Left lung (tissue), 10 donors: Measurements from ENCODE around the gene CHST9. TPM values are rescaled to one million over a fixed set of nuclear protein-coding genes. Genes with fewer than 3 reads are reported as not detected.

Experiments used
- ATAC-seq: fragments of 200-7000 bp; cut with Tn5 transposase; one replicate; pipeline ENCODE4 v1.9.1; 2020; ENCODE audit warnings: moderate library complexity
- DNase-seq, 4 donors: peaks; one replicate each; pipeline ENCODE4 v3.0.0-alpha.2; 2013 to 2020
- H3K27ac ChIP-seq, 2 donors: fragments of 200-600 bp; sonication (generic) in 1 of 2; one replicate each; pipeline versions ENCODE4 v1.5.0 to v1.8.0; 2020 to 2021
- H3K27me3 ChIP-seq, 2 donors: fragments of 200-600 bp; sonication (generic) in 1 of 2; one replicate each; pipeline versions ENCODE4 v1.5.0 to v1.8.0; 2020 to 2021
- H3K36me3 ChIP-seq, 2 donors: fragments of 200-600 bp; sonication (generic) in 1 of 2; one replicate each; pipeline versions ENCODE4 v1.5.0 to v1.8.0; 2020 to 2021
- H3K4me1 ChIP-seq, 2 donors: fragments of 200-600 bp; one replicate each; pipeline ENCODE4 v1.8.0; 2021
- H3K4me3 ChIP-seq, 2 donors: fragments of 200-600 bp; sonication (generic) in 1 of 2; one replicate each; pipeline versions ENCODE4 v1.5.0 to v1.8.0; 2020 to 2021; ENCODE audit warnings: mild to moderate bottlenecking in 1 of 2
- H3K9me3 ChIP-seq, 2 donors: fragments of 200-600 bp; sonication (generic) in 1 of 2; one replicate each; pipeline versions ENCODE4 v1.5.0 to v1.8.0; 2020 to 2021
- intact Hi-C, 2 donors: fragments of 100-400 bp; cut with DNase I; formaldehyde crosslinking; loops; one replicate each; pipeline versions ENCODE4 v1.11.2 to v1.14.2; 2022
- polyA plus RNA-seq, 6 donors: library from polyadenylated mRNA; unstranded; fragments of 120-200 nt; gene quantifications; one replicate each; pipeline ENCODE4 v1.2.1, GENCODE V29; 2013; ENCODE audit not compliant: insufficient read length in 6 of 6
- total RNA-seq, 2 donors: library from RNA; stranded (reverse); fragmentation: NEBNext Ultra II Directional; extraction: Animal tissue kit (Norgen Biotek cat#: 25700); gene quantifications; one replicate each; pipeline ENCODE4 v1.2.1, GENCODE V29; 2021
- TF ChIP-seq, protein P1 (sequence below), 2 donors: fragments of 200-600 bp; sonication (generic) in 1 of 2; IDR thresholded peaks; one replicate each; pipeline versions ENCODE4 v1.5.0 to v1.8.0; 2021; ENCODE audit warnings: antibody characterized with exemption in 2 of 2
- donor health status: DM: no; HTN: yes; CAD: no.
- donor health status: DM: no; HTN: no; CAD: no.

CHST9 gene
- total and polyA plus RNA-seq, 8 donors = 0.12 to 4.2 (median 2.6) TPM

DNA sequence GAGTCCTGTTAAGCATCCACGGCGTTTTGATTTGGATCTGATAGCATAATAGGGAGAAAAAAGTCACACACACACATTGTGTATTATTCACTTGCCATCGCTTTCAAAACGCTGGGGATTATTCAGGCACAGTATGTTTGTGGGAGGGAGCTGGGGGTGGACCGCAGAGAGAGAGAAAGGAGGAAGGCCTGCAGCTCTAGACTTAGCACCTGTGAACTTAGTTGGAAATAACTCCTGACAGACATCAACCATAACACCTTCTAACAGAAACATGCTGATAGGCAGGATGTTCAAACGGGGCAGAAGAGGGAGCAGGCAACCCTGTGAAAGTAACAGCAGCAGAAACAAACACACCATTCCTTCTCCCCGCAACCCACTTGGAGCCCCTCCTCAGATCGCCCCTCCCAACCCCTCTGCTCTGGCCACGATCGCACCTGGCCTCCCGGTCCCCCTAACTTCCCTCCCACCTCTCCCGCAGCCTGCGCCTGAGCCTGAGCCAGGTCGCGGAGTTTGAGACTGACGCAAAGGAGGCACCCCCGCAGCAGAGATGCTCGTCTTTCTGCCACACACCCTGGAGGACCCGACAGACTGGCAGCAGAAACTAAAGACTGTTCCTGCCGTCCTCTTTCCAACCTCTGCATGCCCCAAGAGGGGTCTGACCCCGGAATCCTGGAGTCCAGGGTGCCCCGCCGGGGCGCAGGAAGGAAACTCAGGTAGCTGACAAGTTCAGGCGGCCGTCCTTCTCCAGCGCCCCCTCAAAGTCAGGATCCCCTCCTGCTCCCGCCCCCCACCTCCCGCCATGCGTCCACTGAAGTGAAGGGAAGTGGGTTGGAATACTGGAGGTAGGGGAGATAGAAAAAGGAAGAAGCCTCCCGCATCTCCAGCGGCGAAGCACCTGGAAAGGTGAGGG lies 738 bp downstream of the CHST9 start:
- peak overlapping the region in 1 of 2 donors; percentile 13 for H3K4me3 ChIP-seq
- H3K36me3 ChIP-seq = no peaks in the 10 kb centered on the region
- DNase-seq (peak in 1 of 4 donors; percentile 74), ATAC-seq (peak; percentile 13)
- no peak overlapping the region for H3K27ac ChIP-seq
- H3K9me3 ChIP-seq = no peaks in the 10 kb centered on the region
- no peaks in the 10 kb centered on the region for H3K4me1 ChIP-seq
- TF ChIP-seq, protein P1, sequence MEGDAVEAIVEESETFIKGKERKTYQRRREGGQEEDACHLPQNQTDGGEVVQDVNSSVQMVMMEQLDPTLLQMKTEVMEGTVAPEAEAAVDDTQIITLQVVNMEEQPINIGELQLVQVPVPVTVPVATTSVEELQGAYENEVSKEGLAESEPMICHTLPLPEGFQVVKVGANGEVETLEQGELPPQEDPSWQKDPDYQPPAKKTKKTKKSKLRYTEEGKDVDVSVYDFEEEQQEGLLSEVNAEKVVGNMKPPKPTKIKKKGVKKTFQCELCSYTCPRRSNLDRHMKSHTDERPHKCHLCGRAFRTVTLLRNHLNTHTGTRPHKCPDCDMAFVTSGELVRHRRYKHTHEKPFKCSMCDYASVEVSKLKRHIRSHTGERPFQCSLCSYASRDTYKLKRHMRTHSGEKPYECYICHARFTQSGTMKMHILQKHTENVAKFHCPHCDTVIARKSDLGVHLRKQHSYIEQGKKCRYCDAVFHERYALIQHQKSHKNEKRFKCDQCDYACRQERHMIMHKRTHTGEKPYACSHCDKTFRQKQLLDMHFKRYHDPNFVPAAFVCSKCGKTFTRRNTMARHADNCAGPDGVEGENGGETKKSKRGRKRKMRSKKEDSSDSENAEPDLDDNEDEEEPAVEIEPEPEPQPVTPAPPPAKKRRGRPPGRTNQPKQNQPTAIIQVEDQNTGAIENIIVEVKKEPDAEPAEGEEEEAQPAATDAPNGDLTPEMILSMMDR (IDR thresholded peaks at IDR 0.05) = no peak
- intact Hi-C loops = no loop called here
- H3K27me3 ChIP-seq = peaks cover 11 to 37% of the 10 kb centered on the region in 2 donors

DNA sequence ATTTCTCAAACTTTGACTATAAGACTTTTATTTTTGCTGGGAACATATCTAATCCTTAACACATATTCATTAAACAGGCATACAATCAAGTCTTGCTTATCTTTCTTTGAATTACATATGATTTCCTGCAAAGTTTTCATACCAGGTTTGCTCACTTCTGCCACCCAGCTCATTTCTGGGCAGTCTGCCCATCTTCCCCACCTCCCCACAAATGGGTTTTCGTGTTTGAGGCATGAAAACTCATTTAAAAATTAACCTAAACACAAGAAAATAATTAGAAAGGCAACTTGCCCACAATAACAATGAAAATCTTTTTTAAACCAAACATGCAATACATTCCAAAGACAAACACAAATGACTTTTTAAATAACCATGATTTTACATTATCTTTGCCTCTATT lies 3.4 kb downstream of the CHST9 start:
- peaks cover 11 to 37% of the 10 kb centered on the region in 2 donors for H3K27me3 ChIP-seq
- DNase-seq (no peak), ATAC-seq (no peak)
- H3K9me3 ChIP-seq = no peaks in the 10 kb centered on the region
- H3K36me3 ChIP-seq = no peaks in the 10 kb centered on the region
- H3K4me1 ChIP-seq = no peaks in the 10 kb centered on the region
- no peak overlapping the region for H3K27ac ChIP-seq
- TF ChIP-seq, protein P1 (IDR thresholded peaks at IDR 0.05) = no peak
- H3K4me3 ChIP-seq = no peak overlapping the region
- intact Hi-C loops = no loop called here

DNA sequence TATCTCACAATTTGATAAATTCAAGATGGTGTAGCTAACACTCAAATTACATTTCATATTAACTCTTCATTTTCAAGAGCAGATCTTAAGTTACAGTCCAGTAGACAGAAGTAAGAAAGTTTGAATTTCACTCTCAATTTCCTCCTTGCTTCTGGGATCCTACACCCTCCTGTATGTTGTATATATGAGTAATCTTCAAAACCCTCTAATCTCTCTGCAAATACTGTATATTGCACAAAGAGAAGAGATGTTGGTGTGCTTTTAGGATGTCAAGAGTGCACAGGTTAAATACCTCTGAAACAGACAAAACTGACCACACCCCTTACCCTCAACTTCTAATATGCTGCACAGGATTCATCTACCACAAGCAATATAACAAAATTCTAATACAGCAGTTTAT lies 6.7 kb downstream of the CHST9 start:
- no peak overlapping the region for H3K4me3 ChIP-seq
- TF ChIP-seq, protein P1 (IDR thresholded peaks at IDR 0.05) = no peak
- no peak for DNase-seq
- no peaks in the 10 kb centered on the region for H3K9me3 ChIP-seq
- no peak for ATAC-seq
- intact Hi-C loops = no loop called here
- H3K36me3 ChIP-seq = no peaks in the 10 kb centered on the region
- H3K27ac ChIP-seq = no peak overlapping the region
- no peaks in the 10 kb centered on the region for H3K4me1 ChIP-seq
- H3K27me3 ChIP-seq = peaks cover 0 to 6% of the 10 kb centered on the region in 2 donors

DNA sequence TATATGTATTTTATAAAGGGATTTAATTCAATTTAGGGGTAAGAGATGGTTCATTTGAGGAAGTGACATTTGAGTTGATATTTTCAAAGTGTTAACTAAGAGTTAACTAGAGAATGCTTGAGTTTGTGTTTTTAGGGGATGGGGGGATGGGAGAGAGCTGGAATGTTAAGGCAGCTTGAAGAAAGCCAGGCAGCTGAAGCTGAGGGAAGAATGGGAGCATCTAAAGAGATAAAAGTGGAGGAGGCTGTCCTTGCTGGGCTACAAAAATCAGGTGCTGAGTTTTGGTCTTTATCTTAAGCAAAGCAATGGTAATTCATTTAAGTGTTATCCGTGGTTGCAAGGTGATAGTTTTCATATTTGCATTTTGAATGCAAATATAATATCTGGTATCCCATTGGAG lies 9.2 kb downstream of the CHST9 start:
- intact Hi-C loops = no loop called here
- ATAC-seq = no peak
- DNase-seq = no peak
- H3K27me3 ChIP-seq = no peaks in the 10 kb centered on the region
- H3K36me3 ChIP-seq = no peaks in the 10 kb centered on the region
- no peak overlapping the region for H3K27ac ChIP-seq
- TF ChIP-seq, protein P1 (IDR thresholded peaks at IDR 0.05) = no peak
- no peak overlapping the region for H3K4me3 ChIP-seq
- H3K9me3 ChIP-seq = no peaks in the 10 kb centered on the region
- H3K4me1 ChIP-seq = no peaks in the 10 kb centered on the region

DNA sequence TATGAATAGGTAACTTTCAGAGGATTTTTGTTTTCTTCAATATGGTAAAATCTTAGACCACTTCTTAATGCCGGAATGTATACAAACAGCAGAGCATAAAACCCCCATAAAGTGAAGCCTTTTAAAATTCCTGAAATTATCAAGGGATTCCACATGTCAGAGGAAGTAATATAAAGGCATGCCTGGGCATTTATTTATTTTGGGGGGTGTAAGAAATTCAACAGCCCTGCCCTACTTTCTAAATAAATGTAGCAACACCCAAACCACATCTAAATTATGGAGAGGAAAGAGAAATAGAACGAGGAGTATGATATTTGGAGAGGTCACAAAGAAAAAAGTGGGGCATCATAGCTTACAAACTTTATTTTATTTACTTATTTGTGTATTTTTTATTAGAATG lies 9.9 kb downstream of the CHST9 start:
- intact Hi-C loops = no loop called here
- Histone ChIP-seq H3K9me3 (no peaks in the 10 kb centered on the region), H3K4me1 (no peaks in the 10 kb centered on the region), H3K27ac (no peak overlapping the region), H3K4me3 (no peak overlapping the region), H3K27me3 (no peaks in the 10 kb centered on the region), H3K36me3 (no peaks in the 10 kb centered on the region)
- DNase-seq (no peak), ATAC-seq (no peak)
- TF ChIP-seq, protein P1 (IDR thresholded peaks at IDR 0.05) = no peak
